Calu3 (cell line): Measurements from ENCODE around the gene CSF3R. TPM values are rescaled to one million over a fixed set of nuclear protein-coding genes. Genes with fewer than 3 reads are reported as not detected.

Source experiments
- BruUV-seq: library from RNA; stranded (reverse); fragments of 400-500 nt; replicated peaks from 2 replicates; lab custom pipeline; 2021; lab: Mats Ljungman, UMichigan
- CTCF ChIA-PET: fragments of 300-600 bp; sonication (Branson Sonifier 250); formaldehyde crosslinking; loops from one replicate; lab custom pipeline; 2022; ENCODE audit warnings: antibody characterized with exemption; lab: Charles Lee
- DNase-seq: peaks from one replicate; pipeline ENCODE4 v3.0.0; 2022
- H3K27ac Mint-ChIP-seq: one replicate; pipeline ENCODE4 v1.8.0; 2022; ENCODE audit warnings: mixed read lengths; ENCODE audit not compliant: unreplicated experiment
- H3K27me3 Mint-ChIP-seq: one replicate; pipeline ENCODE4 v1.8.0; 2022; ENCODE audit warnings: mixed read lengths; ENCODE audit not compliant: unreplicated experiment
- H3K36me3 Mint-ChIP-seq: one replicate; pipeline ENCODE4 v1.8.0; 2022; ENCODE audit warnings: mild to moderate bottlenecking, moderate library complexity, mixed read lengths; ENCODE audit not compliant: insufficient read depth, unreplicated experiment
- H3K4me1 Mint-ChIP-seq: one replicate; pipeline ENCODE4 v1.8.0; 2022; ENCODE audit warnings: mild to moderate bottlenecking, low read depth, mixed read lengths; ENCODE audit not compliant: unreplicated experiment
- H3K4me3 Mint-ChIP-seq: one replicate; pipeline ENCODE4 v1.8.0; 2022; ENCODE audit warnings: mild to moderate bottlenecking, low read depth, moderate library complexity, mixed read lengths; ENCODE audit not compliant: unreplicated experiment
- H3K9me3 Mint-ChIP-seq: one replicate; pipeline ENCODE4 v1.8.0; 2022; ENCODE audit warnings: low read depth, mixed read lengths; ENCODE audit not compliant: unreplicated experiment
- intact Hi-C: fragments of 100-400 bp; cut with micrococcal nuclease; formaldehyde crosslinking; loops from one replicate; pipeline ENCODE4 v1.10.0; 2022; ENCODE audit not compliant: unreplicated experiment
- total RNA-seq: library from RNA; stranded (reverse); gene quantifications from 2 replicates; pipeline ENCODE4 v1.2.3, GENCODE V29; 2022
- TF ChIP-seq, protein P1 (sequence below): fragments of 200-600 bp; IDR thresholded peaks from one replicate; pipeline ENCODE4 v1.8.0; 2022; ENCODE audit warnings: antibody characterized with exemption; ENCODE audit not compliant: unreplicated experiment

Gene CSF3R
- total RNA-seq, 1 experiment from 2014 or later, result not detected

DNA sequence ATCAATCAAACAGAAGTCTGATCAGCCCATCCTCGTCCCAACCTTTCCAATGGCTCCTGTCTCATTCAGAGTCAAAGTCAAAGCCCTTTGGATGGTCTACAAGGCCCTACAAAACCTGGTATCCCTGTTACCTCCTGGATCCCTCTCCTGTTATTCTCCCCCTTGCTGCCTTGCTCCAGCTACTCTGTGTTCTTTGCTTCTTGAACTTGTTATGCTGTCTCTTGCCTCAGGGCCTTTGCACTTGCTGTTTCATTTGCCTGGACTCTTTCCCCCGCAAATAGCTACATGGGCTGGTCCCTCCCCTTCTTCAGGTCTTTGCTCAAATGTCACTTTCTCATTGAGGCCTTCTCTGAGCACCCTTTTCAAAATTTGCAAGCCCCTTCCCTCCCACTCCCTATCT lies 1.4 kb upstream of the CSF3R start:
- CTCF ChIA-PET, result no interaction called here
- H3K4me1 Mint-ChIP-seq, result peaks cover 24% of the 10 kb centered on the region

DNA sequence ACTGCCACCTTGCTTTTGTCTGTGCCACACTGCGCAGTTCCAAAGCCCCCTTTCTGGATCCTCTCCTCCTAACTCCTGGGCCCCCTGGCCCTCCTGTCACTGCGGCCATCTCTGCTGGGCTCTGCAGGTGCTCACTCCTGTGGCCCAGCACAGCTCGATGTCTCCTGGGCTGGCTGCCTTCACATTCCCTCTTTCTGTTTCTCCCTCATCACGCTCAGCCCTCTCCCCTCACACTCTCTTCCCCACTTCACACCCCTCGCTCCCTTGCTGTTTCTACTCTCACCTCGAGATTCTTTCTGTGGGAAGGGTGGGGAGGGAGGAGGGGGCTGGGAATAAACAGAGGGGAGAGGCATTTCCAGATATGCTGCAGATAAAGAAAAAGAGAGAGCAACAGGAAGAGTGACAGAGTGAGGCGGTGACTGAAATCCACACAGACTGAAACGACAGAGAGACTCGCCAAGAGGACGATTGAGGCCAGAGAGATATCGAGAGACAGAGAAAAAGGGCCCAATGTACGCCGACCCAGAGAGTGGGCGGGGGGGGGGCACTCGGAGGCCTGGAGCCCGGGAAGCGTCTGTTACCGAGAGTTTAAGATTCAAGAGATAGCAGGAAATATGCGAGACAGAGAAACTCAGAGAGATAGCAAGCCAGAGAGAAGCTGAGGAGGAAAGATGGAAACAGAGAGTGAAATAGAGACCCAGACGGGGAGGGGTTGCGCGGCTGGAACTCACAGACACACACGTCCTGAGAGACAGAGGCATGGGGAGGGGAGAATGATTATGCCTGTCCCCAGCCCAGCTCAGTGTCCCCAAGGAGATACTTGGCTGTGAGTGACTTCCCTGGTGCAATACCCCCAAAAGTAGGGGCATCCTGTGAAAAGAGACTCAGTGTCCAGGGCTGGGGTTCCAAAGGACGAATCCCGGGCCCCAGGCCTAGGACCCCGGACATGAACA lies 666 bp downstream of the CSF3R start:
- Mint-ChIP-seq H3K4me3 (no peak overlapping the region), H3K27ac (no peak overlapping the region), H3K4me1 (peaks cover 18% of the 10 kb centered on the region), H3K9me3 (no peaks in the 10 kb centered on the region), H3K27me3 (peaks cover 25% of the 10 kb centered on the region), H3K36me3 (peaks cover 5% of the 10 kb centered on the region)
- intact Hi-C loops, result no loop called here
- CTCF ChIA-PET, result interaction anchor here (0.6 to 0.7 kb wide), 2 partner anchors 34 to 47 kb away, joined by 4 to 6 read pairs; no protein-coding TSS in a partner anchor
- TF ChIP-seq, protein P1, sequence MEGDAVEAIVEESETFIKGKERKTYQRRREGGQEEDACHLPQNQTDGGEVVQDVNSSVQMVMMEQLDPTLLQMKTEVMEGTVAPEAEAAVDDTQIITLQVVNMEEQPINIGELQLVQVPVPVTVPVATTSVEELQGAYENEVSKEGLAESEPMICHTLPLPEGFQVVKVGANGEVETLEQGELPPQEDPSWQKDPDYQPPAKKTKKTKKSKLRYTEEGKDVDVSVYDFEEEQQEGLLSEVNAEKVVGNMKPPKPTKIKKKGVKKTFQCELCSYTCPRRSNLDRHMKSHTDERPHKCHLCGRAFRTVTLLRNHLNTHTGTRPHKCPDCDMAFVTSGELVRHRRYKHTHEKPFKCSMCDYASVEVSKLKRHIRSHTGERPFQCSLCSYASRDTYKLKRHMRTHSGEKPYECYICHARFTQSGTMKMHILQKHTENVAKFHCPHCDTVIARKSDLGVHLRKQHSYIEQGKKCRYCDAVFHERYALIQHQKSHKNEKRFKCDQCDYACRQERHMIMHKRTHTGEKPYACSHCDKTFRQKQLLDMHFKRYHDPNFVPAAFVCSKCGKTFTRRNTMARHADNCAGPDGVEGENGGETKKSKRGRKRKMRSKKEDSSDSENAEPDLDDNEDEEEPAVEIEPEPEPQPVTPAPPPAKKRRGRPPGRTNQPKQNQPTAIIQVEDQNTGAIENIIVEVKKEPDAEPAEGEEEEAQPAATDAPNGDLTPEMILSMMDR, result no peak
- no peak for DNase-seq
- no TSS peak for BruUV-seq

More for the DNA sequence above, 1.4 kb upstream of the CSF3R start:
- peaks cover 21% of the 10 kb centered on the region for H3K27me3 Mint-ChIP-seq
- H3K4me3 Mint-ChIP-seq, result no peak overlapping the region
- no peak for DNase-seq
- no TSS peak for BruUV-seq
- TF ChIP-seq, protein P1, result no peak
- H3K36me3 Mint-ChIP-seq, result peaks cover 9% of the 10 kb centered on the region
- no peak overlapping the region for H3K27ac Mint-ChIP-seq
- intact Hi-C loops, result no loop called here
- no peaks in the 10 kb centered on the region for H3K9me3 Mint-ChIP-seq

DNA sequence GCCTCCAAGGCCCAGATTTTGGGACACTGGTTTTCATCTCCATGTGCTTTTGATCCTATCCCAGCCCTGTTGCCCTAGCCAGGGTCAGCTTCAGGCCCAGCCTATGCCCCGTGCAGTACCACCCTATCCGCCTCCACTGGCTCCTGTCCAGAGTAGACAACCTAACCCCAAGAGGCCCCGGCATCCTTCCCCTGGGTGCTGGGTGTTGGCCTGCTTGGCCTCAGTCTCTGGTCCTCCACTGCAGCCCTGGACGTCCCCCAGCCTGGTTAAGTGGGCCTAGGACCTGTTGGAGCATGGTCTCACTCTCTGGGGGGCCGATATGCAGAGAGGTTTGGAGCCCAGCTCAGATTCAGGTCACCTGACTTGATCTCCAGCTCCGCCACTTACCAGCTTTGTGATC lies 1.6 kb downstream of the CSF3R start:
- H3K27ac Mint-ChIP-seq, result no peak overlapping the region
- intact Hi-C loops, result no loop called here
- DNase-seq, result no peak
- TF ChIP-seq, protein P1, result no peak
- no peaks in the 10 kb centered on the region for H3K36me3 Mint-ChIP-seq
- BruUV-seq, result no TSS peak
- peaks cover 32% of the 10 kb centered on the region for H3K27me3 Mint-ChIP-seq
- peaks cover 8% of the 10 kb centered on the region for H3K4me1 Mint-ChIP-seq
- CTCF ChIA-PET, result interaction anchor here (0.6 kb wide), 1 partner anchor 46 kb away, joined by 6 read pairs; no protein-coding TSS in a partner anchor
- H3K9me3 Mint-ChIP-seq, result no peaks in the 10 kb centered on the region
- H3K4me3 Mint-ChIP-seq, result no peak overlapping the region

DNA sequence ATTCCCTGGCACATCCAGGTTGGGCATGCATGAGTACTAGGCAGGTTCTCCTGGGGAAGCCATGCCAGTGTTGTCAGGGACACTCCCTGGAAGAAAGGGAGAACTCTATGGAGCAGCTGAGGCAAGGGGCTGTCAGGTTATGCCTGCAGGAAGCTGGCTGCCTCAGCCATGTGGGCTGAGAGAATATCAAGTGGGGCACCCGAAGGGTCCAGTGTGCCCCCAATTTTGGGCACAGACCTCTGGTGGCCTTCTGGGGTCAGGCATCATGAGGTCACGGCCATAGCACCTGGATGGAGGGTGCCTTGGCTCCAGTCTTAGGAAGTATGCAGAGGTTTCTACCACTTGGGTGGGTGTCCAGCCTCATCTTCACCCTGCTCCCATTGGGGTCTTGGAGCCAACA lies 2.6 kb downstream of the CSF3R start:
- H3K9me3 Mint-ChIP-seq, result no peaks in the 10 kb centered on the region
- no peak overlapping the region for H3K4me3 Mint-ChIP-seq
- CTCF ChIA-PET, result no interaction called here

More for the DNA sequence above, 2.6 kb downstream of the CSF3R start:
- intact Hi-C loops, result no loop called here
- no peaks in the 10 kb centered on the region for H3K36me3 Mint-ChIP-seq
- no peaks in the 10 kb centered on the region for H3K4me1 Mint-ChIP-seq
- BruUV-seq, result no TSS peak
- H3K27me3 Mint-ChIP-seq, result peaks cover 34% of the 10 kb centered on the region
- TF ChIP-seq, protein P1, result no peak
- no peak for DNase-seq
- H3K27ac Mint-ChIP-seq, result no peak overlapping the region
